GM18498 (cell line): ENCODE data around the gene ARIH2.

ENCODE experiments used
- ATAC-seq: cut with Tn5 transposase; IDR thresholded peaks from one replicate; pipeline ENCODE4 v1.9.1; 2021; ENCODE audit warnings: mild to moderate bottlenecking, moderate library complexity; ENCODE audit not compliant: unreplicated experiment

Gene ARIH2

GRCh38 chr3:49017971-49018706, 99.5 kb downstream of the ARIH2 start, which contains the start of gene DALRD3:
DALRD3 (minus strand) TSS chr3:49018580; CDS start chr3:49018564, 16 bp downstream.
- ATAC-seq: no peak

GRCh38 chr3:49018707-49019006, 100.0 kb downstream of the ARIH2 start:
- no peak for ATAC-seq

GRCh38 chr3:49019941-49020329, 101.3 kb downstream of the ARIH2 start:
- ATAC-seq: no peak

- ATAC-seq: peak; percentile 13
Measured at GRCh38 chr3:49020330-49021212, 101.9 kb downstream of the ARIH2 start.

GRCh38 chr3:49021213-49021812, 102.7 kb downstream of the ARIH2 start:
- ATAC-seq: peak; percentile 57

- peak; percentile 56 for ATAC-seq
Measured at GRCh38 chr3:49021813-49022687, 103.4 kb downstream of the ARIH2 start, which contains the start of gene NDUFAF3. NDUFAF3 (plus strand) TSS chr3:49022121; CDS start chr3:49022145, 24 bp downstream.

- ATAC-seq: no peak
Measured at GRCh38 chr3:49022688-49023171, 104.1 kb downstream of the ARIH2 start.

- no peak for ATAC-seq
Measured at GRCh38 chr3:49023775-49024174, 105.1 kb downstream of the ARIH2 start.

GRCh38 chr3:49024449-49024848, 105.8 kb downstream of the ARIH2 start:
- ATAC-seq: no peak

GRCh38 chr3:49025005-49025792, 106.6 kb downstream of the ARIH2 start:
- no peak for ATAC-seq

- no peak for ATAC-seq
Measured at GRCh38 chr3:49025793-49026520, 107.3 kb downstream of the ARIH2 start.

- no peak for ATAC-seq
Measured at GRCh38 chr3:49026536-49026935, 107.9 kb downstream of the ARIH2 start.

GRCh38 chr3:49027634-49028033, 109.0 kb downstream of the ARIH2 start:
- ATAC-seq: no peak

GRCh38 chr3:49028298-49028672, 109.6 kb downstream of the ARIH2 start:
- ATAC-seq: no peak

GRCh38 chr3:49028673-49029562, 110.3 kb downstream of the ARIH2 start, which contains the start of gene IMPDH2:
IMPDH2 (minus strand) TSS chr3:49029398; CDS start chr3:49029350, 48 bp downstream.
- ATAC-seq: peak; percentile 89

- ATAC-seq: no peak
Measured at GRCh38 chr3:49029563-49029884, 110.9 kb downstream of the ARIH2 start.

- ATAC-seq: no peak
Measured at GRCh38 chr3:49030321-49030720, 111.7 kb downstream of the ARIH2 start.

GRCh38 chr3:49032646-49033304, 114.1 kb downstream of the ARIH2 start:
- no peak for ATAC-seq
